Liver (tissue), 3 donors: ENCODE results near the gene C1orf94.

Experiments used
- EGR1 ChIP-seq, 2 donors: IDR thresholded peaks; 2 replicates each; pipeline ENCODE4 v1.6.1; 2016 to 2018; ENCODE audit warnings: antibody characterized with exemption in 2 of 2, low read depth in 2 of 2
- FOXA1 ChIP-seq: IDR thresholded peaks from 2 replicates; pipeline ENCODE4 v1.6.1; 2016; ENCODE audit warnings: antibody characterized with exemption
- TF ChIP-seq, protein P1 (sequence below): fragments of 150-350 bp; IDR thresholded peaks from 2 replicates; pipeline ENCODE4 v1.5.1; 2017; ENCODE audit warnings: improper control_type of control experiment, low read depth, low read length; ENCODE audit not compliant: missing input control
- TF ChIP-seq, protein P2 (sequence below): IDR thresholded peaks from 2 replicates; pipeline ENCODE4 v1.6.1; 2016; ENCODE audit warnings: antibody characterized with exemption
- TF ChIP-seq, protein P3 (sequence below): IDR thresholded peaks from 2 replicates; pipeline ENCODE4 v1.6.1; 2016; ENCODE audit warnings: antibody characterized with exemption
- TF ChIP-seq, protein P4 (sequence below): IDR thresholded peaks from 2 replicates; pipeline ENCODE4 v1.6.1; 2016; ENCODE audit warnings: antibody characterized with exemption
- donor health status: healthy.
- donor health status: healthy.

DNA sequence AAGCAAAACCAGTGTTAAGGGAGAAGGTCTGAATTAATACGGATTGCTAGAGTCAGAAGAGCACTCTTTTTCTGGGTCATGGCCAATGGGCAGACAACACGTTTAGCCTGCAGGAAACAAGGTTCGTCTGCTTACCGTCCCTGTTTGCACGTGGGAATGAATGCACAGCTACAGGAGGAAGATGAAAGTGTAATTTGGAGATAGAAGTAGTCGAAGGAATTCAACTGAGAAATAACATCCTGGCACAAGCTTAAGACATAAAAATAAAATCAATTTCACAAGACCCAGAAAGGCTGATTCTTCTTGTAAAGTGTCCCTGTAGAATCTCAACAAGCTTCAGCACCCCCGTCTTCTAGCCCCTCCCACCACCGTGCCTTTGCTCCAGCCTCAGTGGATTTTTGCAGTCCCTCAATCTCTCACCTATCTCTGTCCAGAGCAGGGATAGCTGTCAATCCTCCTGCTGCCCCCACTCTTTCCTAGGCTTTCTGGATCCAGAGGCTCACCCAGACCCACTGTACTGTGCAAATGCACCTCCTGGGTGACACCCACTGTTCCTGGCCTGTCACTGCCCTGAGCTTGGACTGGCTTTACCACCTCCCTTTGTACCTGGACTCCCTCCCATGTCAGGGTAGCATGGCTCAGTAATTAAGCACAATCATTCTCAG, 60.6 kb downstream of the C1orf94 start:
- TF ChIP-seq, protein P1, sequence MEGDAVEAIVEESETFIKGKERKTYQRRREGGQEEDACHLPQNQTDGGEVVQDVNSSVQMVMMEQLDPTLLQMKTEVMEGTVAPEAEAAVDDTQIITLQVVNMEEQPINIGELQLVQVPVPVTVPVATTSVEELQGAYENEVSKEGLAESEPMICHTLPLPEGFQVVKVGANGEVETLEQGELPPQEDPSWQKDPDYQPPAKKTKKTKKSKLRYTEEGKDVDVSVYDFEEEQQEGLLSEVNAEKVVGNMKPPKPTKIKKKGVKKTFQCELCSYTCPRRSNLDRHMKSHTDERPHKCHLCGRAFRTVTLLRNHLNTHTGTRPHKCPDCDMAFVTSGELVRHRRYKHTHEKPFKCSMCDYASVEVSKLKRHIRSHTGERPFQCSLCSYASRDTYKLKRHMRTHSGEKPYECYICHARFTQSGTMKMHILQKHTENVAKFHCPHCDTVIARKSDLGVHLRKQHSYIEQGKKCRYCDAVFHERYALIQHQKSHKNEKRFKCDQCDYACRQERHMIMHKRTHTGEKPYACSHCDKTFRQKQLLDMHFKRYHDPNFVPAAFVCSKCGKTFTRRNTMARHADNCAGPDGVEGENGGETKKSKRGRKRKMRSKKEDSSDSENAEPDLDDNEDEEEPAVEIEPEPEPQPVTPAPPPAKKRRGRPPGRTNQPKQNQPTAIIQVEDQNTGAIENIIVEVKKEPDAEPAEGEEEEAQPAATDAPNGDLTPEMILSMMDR: no peak
- TF ChIP-seq, protein P2, sequence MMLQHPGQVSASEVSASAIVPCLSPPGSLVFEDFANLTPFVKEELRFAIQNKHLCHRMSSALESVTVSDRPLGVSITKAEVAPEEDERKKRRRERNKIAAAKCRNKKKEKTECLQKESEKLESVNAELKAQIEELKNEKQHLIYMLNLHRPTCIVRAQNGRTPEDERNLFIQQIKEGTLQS: no peak
- TF ChIP-seq, protein P3, sequence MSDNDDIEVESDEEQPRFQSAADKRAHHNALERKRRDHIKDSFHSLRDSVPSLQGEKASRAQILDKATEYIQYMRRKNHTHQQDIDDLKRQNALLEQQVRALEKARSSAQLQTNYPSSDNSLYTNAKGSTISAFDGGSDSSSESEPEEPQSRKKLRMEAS: no peak
- TF ChIP-seq, protein P4, sequence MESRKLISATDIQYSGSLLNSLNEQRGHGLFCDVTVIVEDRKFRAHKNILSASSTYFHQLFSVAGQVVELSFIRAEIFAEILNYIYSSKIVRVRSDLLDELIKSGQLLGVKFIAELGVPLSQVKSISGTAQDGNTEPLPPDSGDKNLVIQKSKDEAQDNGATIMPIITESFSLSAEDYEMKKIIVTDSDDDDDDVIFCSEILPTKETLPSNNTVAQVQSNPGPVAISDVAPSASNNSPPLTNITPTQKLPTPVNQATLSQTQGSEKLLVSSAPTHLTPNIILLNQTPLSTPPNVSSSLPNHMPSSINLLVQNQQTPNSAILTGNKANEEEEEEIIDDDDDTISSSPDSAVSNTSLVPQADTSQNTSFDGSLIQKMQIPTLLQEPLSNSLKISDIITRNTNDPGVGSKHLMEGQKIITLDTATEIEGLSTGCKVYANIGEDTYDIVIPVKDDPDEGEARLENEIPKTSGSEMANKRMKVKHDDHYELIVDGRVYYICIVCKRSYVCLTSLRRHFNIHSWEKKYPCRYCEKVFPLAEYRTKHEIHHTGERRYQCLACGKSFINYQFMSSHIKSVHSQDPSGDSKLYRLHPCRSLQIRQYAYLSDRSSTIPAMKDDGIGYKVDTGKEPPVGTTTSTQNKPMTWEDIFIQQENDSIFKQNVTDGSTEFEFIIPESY: no peak
- TF ChIP-seq EGR1 (IDR thresholded peaks at IDR 0.05; ENCODE audit: low read depth in 2 of 2): no peak
- TF ChIP-seq FOXA1: no peak
